ENCODE data around the gene ADAM11.

ADAM11 gene

DNA sequence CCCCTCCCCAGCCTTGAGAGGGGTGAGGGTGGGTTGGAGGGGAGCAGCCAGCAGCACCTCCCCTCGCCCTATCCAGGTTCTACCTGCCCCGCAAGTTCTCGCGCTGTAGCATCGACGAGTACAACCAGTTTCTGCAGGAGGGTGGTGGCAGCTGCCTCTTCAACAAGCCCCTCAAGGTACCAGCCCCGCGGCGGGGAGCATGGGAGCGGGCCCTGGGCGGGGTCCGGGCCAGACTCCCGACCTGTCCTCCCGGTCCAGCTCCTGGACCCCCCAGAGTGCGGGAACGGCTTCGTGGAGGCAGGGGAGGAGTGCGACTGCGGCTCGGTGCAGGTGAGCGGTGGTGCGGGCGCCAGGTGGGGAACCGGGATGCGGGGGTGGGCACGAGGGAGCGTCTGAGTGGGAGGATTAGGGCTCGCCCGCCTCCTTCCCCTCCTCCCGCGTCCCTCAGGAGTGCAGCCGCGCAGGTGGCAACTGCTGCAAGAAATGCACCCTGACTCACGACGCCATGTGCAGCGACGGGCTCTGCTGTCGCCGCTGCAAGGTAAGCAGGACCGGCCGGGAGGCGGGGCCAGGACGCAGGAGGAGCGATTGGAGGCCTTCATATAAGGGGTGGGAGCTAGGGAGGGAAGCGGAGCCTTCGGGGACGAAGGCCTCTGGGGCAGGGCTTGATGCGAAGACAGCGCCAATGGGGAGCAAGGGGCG lies 16.5 kb downstream of the ADAM11 start:
- peak in 54 of 56 donors; percentile 48 to 98 (median 92) for DNase-seq

GRCh38 chr17:44775838-44776621 lies 17.2 kb downstream of the ADAM11 start:
- DNase-seq, result peak in 4 of 56 donors; percentile 54 to 77 (median 70)

GRCh38 chr17:44776628-44777393 lies 18.0 kb downstream of the ADAM11 start:
- DNase-seq, result no peak

DNA sequence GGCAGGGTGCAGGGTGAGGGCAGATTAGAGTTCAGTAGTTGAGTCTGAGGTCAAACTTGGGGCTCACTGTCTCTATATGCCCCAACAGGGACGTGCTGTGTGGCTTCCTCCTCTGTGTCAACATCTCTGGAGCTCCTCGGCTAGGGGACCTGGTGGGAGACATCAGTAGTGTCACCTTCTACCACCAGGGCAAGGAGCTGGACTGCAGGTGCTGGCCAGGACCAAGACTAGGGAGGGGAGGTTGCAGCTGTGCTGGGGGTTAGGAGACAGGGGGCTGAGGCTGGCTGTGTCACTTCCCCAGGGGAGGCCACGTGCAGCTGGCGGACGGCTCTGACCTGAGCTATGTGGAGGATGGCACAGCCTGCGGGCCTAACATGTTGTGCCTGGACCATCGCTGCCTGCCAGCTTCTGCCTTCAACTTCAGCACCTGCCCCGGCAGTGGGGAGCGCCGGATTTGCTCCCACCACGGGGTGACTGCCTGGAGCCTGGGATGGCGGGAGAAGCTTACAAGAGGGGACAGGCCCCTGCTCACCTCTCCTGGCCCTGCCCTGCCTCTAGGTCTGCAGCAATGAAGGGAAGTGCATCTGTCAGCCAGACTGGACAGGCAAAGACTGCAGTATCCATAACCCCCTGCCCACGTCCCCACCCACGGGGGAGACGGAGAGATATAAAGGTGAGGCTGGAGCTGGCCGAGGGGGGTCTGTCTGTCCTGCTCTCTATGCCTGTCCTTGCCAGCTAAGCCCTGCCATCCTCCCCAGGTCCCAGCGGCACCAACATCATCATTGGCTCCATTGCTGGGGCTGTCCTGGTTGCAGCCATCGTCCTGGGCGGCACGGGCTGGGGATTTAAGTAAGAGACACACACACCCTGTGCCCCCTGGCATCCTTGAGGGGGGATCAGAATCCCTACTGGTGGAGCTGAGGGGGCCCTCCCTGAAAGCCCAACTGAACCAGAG lies 18.9 kb downstream of the ADAM11 start:
- no peak for DNase-seq

DNA sequence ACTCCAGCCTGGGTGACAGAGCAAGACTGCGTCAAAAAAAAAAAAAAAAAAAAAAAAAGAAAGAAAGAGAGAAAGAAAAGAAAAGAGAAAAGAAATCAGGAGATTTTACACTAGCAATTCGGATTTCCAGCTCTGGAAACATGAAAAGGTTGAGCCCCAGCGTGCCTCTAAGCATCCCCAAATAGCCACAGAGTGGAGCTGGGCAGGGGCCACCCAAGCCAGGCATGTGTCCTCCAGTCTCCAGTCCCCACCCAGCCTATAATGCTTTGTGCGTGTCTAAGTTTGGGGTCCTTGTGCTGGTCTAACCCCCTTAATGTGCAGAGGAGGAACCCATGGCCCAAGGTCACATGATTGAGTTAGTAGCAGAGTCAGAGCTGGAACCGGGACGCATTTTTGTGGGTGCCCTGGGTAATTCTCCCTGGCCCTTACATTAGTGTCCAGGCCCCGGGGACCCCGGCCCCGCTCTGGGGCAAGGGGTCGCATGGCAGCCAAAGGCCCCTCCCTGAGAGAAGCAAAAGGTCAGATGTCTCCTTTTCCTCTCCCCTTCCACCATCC lies 19.9 kb downstream of the ADAM11 start:
- no peak for DNase-seq

GRCh38 chr17:44779211-44780025 lies 20.6 kb downstream of the ADAM11 start:
- DNase-seq, result peak in 54 of 56 donors; percentile 27 to 88 (median 70)

DNA sequence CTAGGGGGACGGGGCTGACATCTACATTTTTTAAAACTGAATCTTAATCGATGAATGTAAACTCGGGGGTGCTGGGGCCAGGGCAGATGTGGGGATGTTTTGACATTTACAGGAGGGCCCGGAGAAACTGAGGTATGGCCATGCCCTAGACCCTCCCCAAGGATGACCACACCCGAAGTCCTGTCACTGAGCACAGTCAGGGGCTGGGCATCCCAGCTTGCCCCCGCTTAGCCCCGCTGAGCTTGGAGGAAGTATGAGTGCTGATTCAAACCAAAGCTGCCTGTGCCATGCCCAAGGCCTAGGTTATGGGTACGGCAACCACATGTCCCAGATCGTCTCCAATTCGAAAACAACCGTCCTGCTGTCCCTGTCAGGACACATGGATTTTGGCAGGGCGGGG lies 21.4 kb downstream of the ADAM11 start:
- DNase-seq, result no peak

- no peak for DNase-seq
Measured at GRCh38 chr17:44780845-44781480, 22.2 kb downstream of the ADAM11 start.

- no peak for DNase-seq
Measured at GRCh38 chr17:44781551-44782325, 22.9 kb downstream of the ADAM11 start.

DNA sequence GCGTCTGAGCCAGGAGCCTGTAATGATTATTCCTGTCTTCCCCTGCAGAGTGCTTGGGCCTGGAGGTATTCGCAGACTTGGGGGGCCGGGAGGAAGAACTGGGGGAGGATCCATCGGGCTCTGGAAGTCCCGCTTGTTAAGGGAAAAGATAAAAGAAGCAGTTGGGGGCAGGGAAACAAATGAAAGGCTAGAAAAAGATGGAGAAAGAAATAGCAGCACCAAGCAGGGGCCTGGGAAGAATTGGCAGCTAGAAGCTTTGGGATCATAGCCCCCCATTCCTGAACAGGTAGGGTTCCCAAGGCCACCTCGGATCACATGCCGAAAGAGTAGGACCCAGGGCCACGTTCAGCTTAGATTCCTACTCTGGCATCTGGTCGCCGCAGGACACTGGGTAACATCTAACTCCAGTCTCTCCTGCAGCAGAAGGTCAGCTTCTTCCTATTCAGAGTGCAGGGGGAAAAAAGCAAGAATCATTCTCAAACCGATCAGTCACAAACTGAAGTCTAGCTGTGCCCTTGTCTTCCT lies 23.6 kb downstream of the ADAM11 start:
- no peak for DNase-seq

- DNase-seq, result no peak
Measured at GRCh38 chr17:44785921-44786320, 27.1 kb downstream of the ADAM11 start.

- peak in 4 of 56 donors; percentile 1 to 19 (median 15) for DNase-seq
Measured at GRCh38 chr17:44786551-44787081, 27.8 kb downstream of the ADAM11 start.

GRCh38 chr17:44787271-44787940 lies 28.6 kb downstream of the ADAM11 start:
- no peak for DNase-seq

DNA sequence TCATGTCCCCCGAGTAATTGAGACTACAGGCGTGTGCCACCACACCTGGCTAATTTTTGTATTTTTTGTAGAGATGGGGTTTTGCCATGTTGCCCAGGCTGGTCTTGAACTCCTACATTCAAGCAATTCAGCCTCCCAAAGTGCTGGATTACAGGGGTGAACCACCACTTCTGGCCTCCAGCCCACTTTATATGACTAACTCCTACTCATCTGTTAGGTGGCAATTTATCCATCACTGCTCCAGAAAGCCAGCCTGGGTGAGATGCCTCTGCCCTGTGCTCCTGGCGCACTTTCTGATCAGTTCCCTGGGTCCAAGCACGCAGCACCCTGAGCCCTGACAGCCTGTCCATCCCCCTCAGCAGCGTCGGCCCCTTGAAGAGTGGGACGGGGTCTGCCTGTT lies 29.4 kb downstream of the ADAM11 start:
- no peak for DNase-seq

DNA sequence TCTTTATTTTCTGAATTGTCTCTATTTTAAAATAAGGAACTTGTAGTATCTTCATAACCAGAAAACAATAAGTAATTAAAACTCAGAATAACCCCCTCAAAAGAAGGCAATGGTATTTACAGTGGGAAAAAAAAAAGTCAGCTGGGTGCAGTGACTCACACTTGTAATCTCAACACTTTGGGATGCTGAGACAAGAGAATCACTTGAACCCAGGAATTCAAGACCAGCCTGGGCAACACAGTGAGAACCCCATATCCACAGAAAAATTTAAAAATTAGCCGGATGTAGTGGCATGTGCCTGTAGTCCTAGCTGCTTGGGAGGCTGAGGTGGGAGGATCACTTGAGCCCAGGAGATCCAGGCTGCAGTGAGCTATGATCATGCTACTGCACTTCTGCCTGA lies 33.5 kb downstream of the ADAM11 start:
- DNase-seq, result no peak

DNA sequence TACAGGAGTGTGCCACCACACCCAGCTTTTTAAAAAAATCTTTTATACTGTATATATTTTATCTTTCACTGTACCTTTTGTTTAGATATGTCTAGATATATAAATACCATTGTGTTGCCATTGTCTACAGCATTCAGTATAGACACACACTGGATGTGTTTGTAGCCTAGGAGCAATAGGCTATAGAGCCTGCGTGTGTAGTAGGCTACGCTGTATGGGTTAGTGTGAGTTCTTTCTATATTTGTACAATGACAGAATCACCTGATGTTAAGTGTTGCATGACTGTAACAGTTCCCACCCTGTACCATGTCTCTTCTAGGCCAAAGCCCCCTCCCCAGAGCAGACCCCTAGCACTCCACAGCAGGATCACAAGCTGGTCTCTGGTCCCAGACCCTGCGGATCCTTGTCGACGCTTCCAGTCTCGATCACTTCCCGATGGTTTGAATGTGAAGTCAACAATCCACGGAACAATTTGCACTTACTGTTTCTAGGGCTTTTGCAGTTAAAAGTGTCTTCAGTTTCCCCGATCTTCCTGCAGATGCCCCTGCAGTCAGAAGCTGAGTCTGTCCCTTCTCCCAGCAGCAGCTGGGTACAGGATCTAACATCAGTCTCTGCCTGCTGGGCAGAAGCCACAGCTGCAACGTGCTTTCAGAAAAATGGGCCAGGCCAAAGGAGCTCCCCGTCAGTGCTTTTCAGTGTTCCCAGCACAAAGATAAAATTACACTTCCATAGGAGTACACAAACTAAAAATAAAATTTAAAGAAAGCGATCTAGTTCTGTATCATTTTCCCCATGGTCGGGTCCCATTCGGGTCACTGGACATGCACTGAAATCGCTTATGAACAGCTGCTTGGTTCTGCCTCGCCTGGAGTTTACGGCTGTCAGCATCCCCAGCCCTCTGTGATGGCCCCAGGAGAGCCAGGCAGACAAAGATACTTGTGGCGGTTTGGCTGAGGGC lies 35.4 kb downstream of the ADAM11 start:
- peak in 1 of 56 donors; percentile 21 for DNase-seq

Measured in nucleus accumbens (tissue), 56 donors.